NCI-H2196 treated with DMSO at 0.1 percent for 48 hours (cell line): ENCODE results near the gene PFKFB2.

Experiments used
- DNase-seq: peaks from one replicate; lab custom pipeline; 2025; ENCODE audit not compliant: unreplicated experiment; lab: John Stamatoyannopoulos, UW

Gene PFKFB2

GRCh38 chr1:207088701-207089626, 35.9 kb downstream of the PFKFB2 start, which contains the start of gene C4BPB:
Gene C4BPB (plus strand): TSS chr1:207088860. CDS start chr1:207089532, 672 bp downstream.
- no peak for DNase-seq

GRCh38 chr1:207089627-207090355, 36.7 kb downstream of the PFKFB2 start:
- no peak for DNase-seq

GRCh38 chr1:207091200-207091908, 38.3 kb downstream of the PFKFB2 start:
- DNase-seq, result no peak

DNA sequence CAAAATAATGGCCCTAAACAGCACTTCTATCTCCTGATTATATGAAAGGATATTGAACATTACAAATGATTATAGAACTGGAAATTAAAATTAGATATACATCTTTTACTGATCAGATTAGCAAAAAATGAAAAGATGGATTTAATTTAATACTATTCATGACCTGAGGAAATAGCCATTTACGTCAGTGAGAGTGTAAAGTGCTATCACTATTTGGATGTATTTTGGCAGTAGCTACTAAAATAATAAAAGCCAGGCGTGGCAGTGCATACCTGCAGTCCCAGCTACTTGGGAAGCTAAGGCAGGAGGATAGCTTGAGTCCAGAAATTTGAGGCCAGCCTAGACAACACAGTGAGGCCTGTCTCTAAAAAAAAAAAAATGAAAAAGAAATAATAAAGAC, 40.9 kb downstream of the PFKFB2 start:
- no peak for DNase-seq

- DNase-seq, result no peak
Observed at GRCh38 chr1:207097871-207098324, 44.8 kb downstream of the PFKFB2 start.

GRCh38 chr1:207101720-207102119, 48.6 kb downstream of the PFKFB2 start:
- no peak for DNase-seq

GRCh38 chr1:207102146-207102545, 49.1 kb downstream of the PFKFB2 start:
- DNase-seq, result no peak

DNA sequence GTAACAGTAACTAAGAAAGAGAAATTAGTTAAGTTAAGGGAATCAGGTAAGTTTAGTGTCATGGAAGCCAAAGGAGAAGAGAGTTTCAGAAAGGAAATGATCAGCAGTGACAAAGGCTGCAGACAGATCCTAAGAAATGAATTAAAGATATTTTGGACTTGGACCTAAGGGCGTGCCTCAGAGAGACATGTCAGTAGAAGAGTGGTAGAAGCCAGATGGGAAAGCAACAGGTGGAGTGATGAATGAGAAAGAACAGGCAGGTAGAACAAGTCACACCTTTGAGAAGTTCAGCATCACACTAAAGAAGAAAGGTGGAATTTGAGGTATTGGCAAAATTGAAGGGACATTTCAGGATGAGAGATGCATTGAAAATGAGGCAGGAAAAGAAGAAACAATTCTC, 49.6 kb downstream of the PFKFB2 start:
- no peak for DNase-seq

DNA sequence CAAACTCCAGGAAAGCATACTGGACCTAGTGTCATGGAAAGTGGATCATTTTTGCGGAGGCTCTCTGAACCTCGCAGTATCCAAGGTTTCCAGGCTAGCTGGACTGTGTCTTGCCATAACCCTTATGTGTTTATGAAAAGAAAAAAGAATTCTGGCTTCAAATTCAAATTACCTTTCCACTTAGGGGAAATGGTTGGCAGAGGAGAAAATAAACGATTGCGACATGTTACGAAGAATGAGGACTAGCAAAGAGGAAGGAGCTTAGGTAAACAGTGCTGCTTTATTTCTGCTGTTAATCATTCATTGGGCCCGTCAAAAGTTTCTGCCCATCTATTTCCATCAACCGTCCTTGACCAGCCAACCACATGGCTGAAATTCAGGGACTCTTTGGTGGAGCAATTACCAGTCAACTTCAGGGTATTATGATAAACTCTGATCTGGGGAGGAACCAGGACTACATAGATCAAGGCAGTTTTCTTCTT, 50.9 kb downstream of the PFKFB2 start, which contains the start of gene C4BPA:
Gene C4BPA, plus strand, starts transcription at position 342 of the 482 bp plus-strand sequence. CDS start 8,793 bp downstream, outside the sequence.
- DNase-seq, result no peak

- DNase-seq, result no peak
Observed at GRCh38 chr1:207109004-207109403, 55.9 kb downstream of the PFKFB2 start.

DNA sequence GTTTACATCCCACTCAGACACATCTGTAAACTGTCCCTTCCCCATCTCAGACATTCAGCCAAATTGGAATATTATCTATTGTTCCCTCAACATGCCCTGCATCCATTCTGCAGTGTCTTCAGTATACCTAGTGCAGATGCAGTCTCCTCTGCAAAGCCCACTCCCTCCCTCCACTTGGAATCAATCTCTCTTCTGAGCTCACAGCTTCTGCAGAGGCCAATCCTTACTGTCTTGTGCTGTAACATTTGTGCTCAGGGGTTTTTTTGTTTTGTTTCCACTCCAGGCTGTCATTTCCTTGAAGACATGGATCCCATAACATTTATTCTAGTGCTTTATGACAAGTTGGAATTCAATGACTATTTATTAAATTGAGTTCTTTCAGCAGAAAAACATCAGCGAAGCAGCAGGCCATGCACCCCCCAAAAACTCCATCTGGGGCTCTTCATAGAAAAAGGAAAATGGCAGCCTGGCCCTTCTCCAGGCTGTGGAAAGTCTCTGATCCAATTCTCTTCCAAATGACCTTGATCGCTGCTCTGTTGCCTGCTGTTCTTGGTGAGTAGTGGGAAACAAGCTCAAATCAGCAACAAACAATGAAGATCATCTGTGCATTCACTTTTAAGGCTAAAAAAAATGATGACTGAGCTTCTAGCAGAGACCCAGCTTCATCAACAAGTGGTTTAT, 59.7 kb downstream of the PFKFB2 start:
- DNase-seq, result no peak

GRCh38 chr1:207115269-207115668, 62.2 kb downstream of the PFKFB2 start:
- no peak for DNase-seq

DNA sequence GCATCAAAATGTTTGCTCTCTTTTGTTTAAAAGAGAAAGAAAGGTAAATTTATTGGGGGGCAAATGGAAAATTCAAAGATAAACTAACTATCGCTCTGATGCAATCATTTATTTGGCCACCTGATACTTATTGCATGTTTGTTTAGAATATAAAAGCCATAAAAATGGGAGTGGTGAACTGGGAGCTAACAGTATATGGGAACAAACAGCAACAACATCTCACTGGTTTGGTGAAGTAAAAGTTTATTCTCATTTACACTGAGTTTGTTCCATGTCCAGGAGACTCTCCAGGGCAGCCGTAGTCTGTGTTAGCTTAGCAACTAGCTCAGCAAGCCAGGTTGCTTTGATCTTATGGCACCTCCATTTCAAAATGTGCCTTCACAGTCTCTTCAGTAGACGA, 71.3 kb downstream of the PFKFB2 start:
- DNase-seq, result no peak

GRCh38 chr1:207128336-207128921, 75.4 kb downstream of the PFKFB2 start:
- no peak for DNase-seq

- no peak for DNase-seq
Observed at GRCh38 chr1:207129053-207129452, 76.0 kb downstream of the PFKFB2 start.
